Measurements from ENCODE around the gene PDP2.

DNA sequence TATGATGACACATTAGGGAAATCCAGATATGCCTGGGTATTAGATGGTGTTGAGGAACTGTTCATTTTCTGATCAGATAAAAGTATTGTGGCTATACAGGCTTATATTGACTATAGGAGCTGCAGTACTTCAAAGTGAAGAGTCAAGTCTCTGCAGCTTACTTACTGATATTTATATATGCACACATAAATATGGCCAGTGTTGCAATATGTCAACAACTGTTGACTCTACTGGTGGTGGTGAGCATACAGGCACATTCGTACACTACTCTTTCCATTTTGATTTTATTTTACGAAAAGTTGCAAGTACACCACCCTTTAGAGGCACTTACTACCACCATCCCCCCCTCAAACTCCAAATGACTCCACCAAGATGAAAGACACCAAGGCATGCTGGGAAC lies 51.4 kb downstream of the PDP2 start:
- TF ChIP-seq, protein P1, sequence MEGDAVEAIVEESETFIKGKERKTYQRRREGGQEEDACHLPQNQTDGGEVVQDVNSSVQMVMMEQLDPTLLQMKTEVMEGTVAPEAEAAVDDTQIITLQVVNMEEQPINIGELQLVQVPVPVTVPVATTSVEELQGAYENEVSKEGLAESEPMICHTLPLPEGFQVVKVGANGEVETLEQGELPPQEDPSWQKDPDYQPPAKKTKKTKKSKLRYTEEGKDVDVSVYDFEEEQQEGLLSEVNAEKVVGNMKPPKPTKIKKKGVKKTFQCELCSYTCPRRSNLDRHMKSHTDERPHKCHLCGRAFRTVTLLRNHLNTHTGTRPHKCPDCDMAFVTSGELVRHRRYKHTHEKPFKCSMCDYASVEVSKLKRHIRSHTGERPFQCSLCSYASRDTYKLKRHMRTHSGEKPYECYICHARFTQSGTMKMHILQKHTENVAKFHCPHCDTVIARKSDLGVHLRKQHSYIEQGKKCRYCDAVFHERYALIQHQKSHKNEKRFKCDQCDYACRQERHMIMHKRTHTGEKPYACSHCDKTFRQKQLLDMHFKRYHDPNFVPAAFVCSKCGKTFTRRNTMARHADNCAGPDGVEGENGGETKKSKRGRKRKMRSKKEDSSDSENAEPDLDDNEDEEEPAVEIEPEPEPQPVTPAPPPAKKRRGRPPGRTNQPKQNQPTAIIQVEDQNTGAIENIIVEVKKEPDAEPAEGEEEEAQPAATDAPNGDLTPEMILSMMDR (IDR thresholded peaks at IDR 0.05; ENCODE audit: borderline replicate concordance, extremely low read depth, low read length, poor library complexity, severe bottlenecking) = no peak
- no peak for TF ChIP-seq EZH2 (IDR thresholded peaks at IDR 0.05; ENCODE audit: borderline replicate concordance, low read depth, low read length, severe bottlenecking)
